H1 (cell line): ENCODE measurements around the gene AP2A2. TPM values are rescaled to one million over a fixed set of nuclear protein-coding genes. Genes with fewer than 3 reads are reported as not detected.

Source experiments
- CTCF ChIA-PET: fragments of 300-600 bp; sonication (Branson Sonifier 250); formaldehyde crosslinking; loops from one replicate; lab custom pipeline; 2021; ENCODE audit not compliant: partially characterized antibody; lab: Charles Lee
- POLR2A ChIA-PET: fragments of 300-600 bp; sonication (Branson Sonifier 250); formaldehyde crosslinking; loops from one replicate; lab custom pipeline; 2021; ENCODE audit warnings: inconsistent platforms; ENCODE audit not compliant: partially characterized antibody; lab: Charles Lee
- DNase-seq, 2 experiments: peaks; one replicate each; pipeline versions ENCODE4 v3.0.0 to v3.0.0-alpha.2; 2010 to 2022; ENCODE audit warnings: low spot score in 2 of 2, low read depth in 1 of 2, mixed read lengths in 1 of 2
- FAIRE-seq: peaks from 2 replicates; lab custom pipeline; 2011; peaks lifted over from hg19 to GRCh38; lab: Jason Lieb, UNC
- H2AFZ ChIP-seq: 2 replicates; pipeline ENCODE4 v1.8.1; 2012; ENCODE audit warnings: low read length, inconsistent platforms
- H2AK5ac ChIP-seq: 2 replicates; pipeline ENCODE4 v1.6.1; 2013; ENCODE audit warnings: low read depth, low read length
- H2BK120ac ChIP-seq: replicated peaks from 2 replicates; pipeline ENCODE3; 2013; ENCODE audit warnings: low read depth, low read length, inconsistent platforms
- H2BK12ac ChIP-seq: 2 replicates; pipeline ENCODE4 v1.6.1; 2013; ENCODE audit warnings: low read depth, low read length
- H2BK15ac ChIP-seq: 2 replicates; pipeline ENCODE4 v1.6.1; 2013; ENCODE audit warnings: low read length
- H2BK20ac ChIP-seq: 2 replicates; pipeline ENCODE4 v1.6.1; 2013; ENCODE audit warnings: low read length
- H2BK5ac ChIP-seq: 2 replicates; pipeline ENCODE4 v1.6.1; 2013; ENCODE audit warnings: low read depth, low read length
- H3K14ac ChIP-seq: 2 replicates; pipeline ENCODE4 v1.6.1; 2013; ENCODE audit warnings: inconsistent platforms; ENCODE audit not compliant: insufficient read length
- H3K18ac ChIP-seq: 2 replicates; pipeline ENCODE4 v1.6.1; 2013; ENCODE audit warnings: low read length; ENCODE audit errors: extremely low read depth
- H3K23ac ChIP-seq: 2 replicates; pipeline ENCODE4 v1.6.1; 2013; ENCODE audit warnings: inconsistent platforms; ENCODE audit not compliant: insufficient read length
- H3K23me2 ChIP-seq: 2 replicates; pipeline ENCODE4 v1.6.1; 2013; ENCODE audit warnings: low read depth, low read length
- H3K27ac ChIP-seq: 2 replicates; pipeline ENCODE4 v1.6.1; 2011; ENCODE audit warnings: low read depth, low read length, inconsistent platforms
- H3K27me3 ChIP-seq, 4 experiments: replicated peaks in 1 of 4; 1 replicate in 1 of 4; 2 replicates in 3 of 4; pipeline versions ENCODE4 v1.6.1 to v1.8.1; 2011 to 2013; ENCODE audit warnings: low read length in 3 of 4, mild to moderate bottlenecking in 3 of 4, inconsistent platforms in 2 of 4, mixed read lengths in 2 of 4, moderate library complexity in 1 of 4; ENCODE audit not compliant: control insufficient read depth in 3 of 4, insufficient read depth in 3 of 4; ENCODE audit errors: extremely low read depth in 1 of 4
- H3K36me3 ChIP-seq, 4 experiments: 2 replicates each; pipeline versions ENCODE4 v1.6.1 to v1.8.1; 2011 to 2013; ENCODE audit warnings: mild to moderate bottlenecking in 4 of 4, low read length in 3 of 4, moderate library complexity in 2 of 4, control low read depth in 1 of 4, inconsistent platforms in 1 of 4; ENCODE audit not compliant: insufficient read depth in 4 of 4, control insufficient read depth in 2 of 4
- H3K4ac ChIP-seq: replicated peaks from 2 replicates; pipeline ENCODE3; 2013; ENCODE audit warnings: low read length, low read depth, mixed read lengths, inconsistent platforms; ENCODE audit not compliant: insufficient read length
- H3K4me1 ChIP-seq, 4 experiments: replicated peaks in 1 of 4; 1 replicate in 1 of 4; 2 replicates in 3 of 4; pipeline versions ENCODE4 v1.6.1 to v1.8.1; 2011 to 2013; ENCODE audit warnings: low read length in 3 of 4, inconsistent platforms in 2 of 4, mixed read lengths in 1 of 4; ENCODE audit not compliant: insufficient read depth in 4 of 4, control insufficient read depth in 3 of 4
- H3K4me2 ChIP-seq, 2 experiments: 2 replicates each; pipeline versions ENCODE4 v1.6.1 to v1.8.1; 2011 to 2013; ENCODE audit warnings: low read depth in 2 of 2, low read length in 2 of 2, control low read depth in 1 of 2, inconsistent platforms in 1 of 2, mild to moderate bottlenecking in 1 of 2; ENCODE audit not compliant: insufficient read depth in 1 of 2
- H3K4me3 ChIP-seq, 4 experiments: fragments of 200-600, 300-600 bp in 1 of 4; sonication (generic), shearing (Covaris generic), sonication (Bioruptor Twin) in 1 of 4; 2 replicates each; pipeline versions ENCODE4 v1.5.1 to v1.8.1; 2011 to 2016; ENCODE audit warnings: low read length in 4 of 4, low read depth in 3 of 4, control low read depth in 2 of 4, inconsistent platforms in 2 of 4, mild to moderate bottlenecking in 2 of 4, mixed read lengths in 1 of 4, moderate library complexity in 1 of 4; ENCODE audit not compliant: insufficient read depth in 2 of 4; ENCODE audit errors: extremely low read depth in 1 of 4
- H3K56ac ChIP-seq: replicated peaks from 2 replicates; pipeline ENCODE3; 2013; ENCODE audit warnings: low read depth, mild to moderate bottlenecking, mixed read lengths, low read length, inconsistent platforms; ENCODE audit not compliant: insufficient read length
- H3K79me1 ChIP-seq: 2 replicates; pipeline ENCODE4 v1.6.1; 2013; ENCODE audit warnings: low read depth, low read length, control low read depth
- H3K79me2 ChIP-seq, 2 experiments: 2 replicates each; pipeline versions ENCODE4 v1.6.1 to v1.8.1; 2012 to 2013; ENCODE audit warnings: low read length in 2 of 2, mild to moderate bottlenecking in 2 of 2, inconsistent platforms in 1 of 2; ENCODE audit not compliant: insufficient read depth in 2 of 2, control insufficient read depth in 1 of 2
- H3K9ac ChIP-seq, 4 experiments: replicated peaks in 1 of 4; 1 replicate in 1 of 4; 2 replicates in 3 of 4; pipeline versions ENCODE4 v1.6.1 to v1.8.1; 2011 to 2013; ENCODE audit warnings: low read depth in 3 of 4, low read length in 3 of 4, control low read depth in 2 of 4, mild to moderate bottlenecking in 2 of 4, moderate library complexity in 2 of 4, inconsistent platforms in 1 of 4; ENCODE audit errors: extremely low read depth in 1 of 4
- H3K9me3 ChIP-seq, 2 experiments: 2 replicates each; pipeline versions ENCODE4 v1.6.1 to v1.8.1; 2012 to 2013; ENCODE audit warnings: mild to moderate bottlenecking in 2 of 2, moderate library complexity in 2 of 2, control low read depth in 1 of 2, inconsistent platforms in 1 of 2, low read depth in 1 of 2, low read length in 1 of 2, mixed read lengths in 1 of 2; ENCODE audit not compliant: insufficient read depth in 2 of 2
- H4K20me1 ChIP-seq, 2 experiments: replicated peaks in 1 of 2; 2 replicates each; pipeline versions ENCODE3 to v1.8.1; 2011 to 2013; ENCODE audit warnings: inconsistent platforms in 2 of 2, low read length in 2 of 2, mild to moderate bottlenecking in 1 of 2; ENCODE audit not compliant: insufficient read depth in 2 of 2, control insufficient read depth in 1 of 2
- H4K5ac ChIP-seq: 2 replicates; pipeline ENCODE4 v1.6.1; 2013; ENCODE audit warnings: low read length, low read depth, mixed read lengths, inconsistent platforms; ENCODE audit not compliant: insufficient read length
- H4K8ac ChIP-seq: 2 replicates; pipeline ENCODE4 v1.8.0; 2013; ENCODE audit warnings: mild to moderate bottlenecking, moderate library complexity, low read length, inconsistent platforms; ENCODE audit not compliant: insufficient read depth; ENCODE audit errors: extremely low read depth
- H4K91ac ChIP-seq: replicated peaks from 2 replicates; pipeline ENCODE3; 2013; ENCODE audit warnings: low read length, mixed read lengths, inconsistent platforms; ENCODE audit not compliant: insufficient read length
- CBX8 ChIP-seq: fragments of 300-800, 300-1000 bp; sonication (generic); IDR thresholded peaks from 2 replicates; pipeline ENCODE4 v1.7.1; 2016; ENCODE audit warnings: low read depth, low read length, borderline replicate concordance
- FOSL1 ChIP-seq: IDR thresholded peaks from 2 replicates; pipeline ENCODE4 v1.6.1; 2011; ENCODE audit warnings: mild to moderate bottlenecking, low read depth, low read length, moderate library complexity; ENCODE audit not compliant: insufficient read depth
- GTF2F1 ChIP-seq: IDR thresholded peaks from 2 replicates; pipeline ENCODE4 v1.6.1; 2012; ENCODE audit warnings: low read depth, low read length, improper control_type of control experiment, borderline replicate concordance
- KDM1A ChIP-seq: fragments of 200-600, 300-600 bp; sonication (generic); IDR thresholded peaks from 2 replicates; pipeline ENCODE4 v1.7.1; 2016; ENCODE audit warnings: mild to moderate bottlenecking, low read length, borderline replicate concordance
- NANOG ChIP-seq: IDR thresholded peaks from 2 replicates; pipeline ENCODE4 v1.6.1; 2011; ENCODE audit warnings: low read length, low read depth, mild to moderate bottlenecking, inconsistent platforms; ENCODE audit not compliant: insufficient read depth, poor library complexity, severe bottlenecking
- NRF1 ChIP-seq: IDR thresholded peaks from 2 replicates; pipeline ENCODE4 v1.6.1; 2011; ENCODE audit warnings: mild to moderate bottlenecking, low read depth, low read length, improper control_type of control experiment
- RAD21 ChIP-seq, 2 experiments: IDR thresholded peaks in 1 of 2; conservative IDR thresholded peaks in 1 of 2; 2 replicates each; pipeline ENCODE4 v1.6.1; 2011; ENCODE audit warnings: low read depth in 2 of 2, low read length in 2 of 2, improper control_type of control experiment in 1 of 2, inconsistent platforms in 1 of 2, mild to moderate bottlenecking in 1 of 2, moderate library complexity in 1 of 2
- SP1 ChIP-seq: IDR thresholded peaks from 2 replicates; pipeline ENCODE4 v1.6.1; 2011; ENCODE audit warnings: low read depth, low read length
- SRF ChIP-seq: IDR thresholded peaks from 2 replicates; pipeline ENCODE4 v1.6.1; 2011; ENCODE audit warnings: mild to moderate bottlenecking, low read depth, low read length, moderate library complexity
- TEAD4 ChIP-seq: IDR thresholded peaks from 2 replicates; pipeline ENCODE4 v1.6.1; 2012; ENCODE audit warnings: low read depth, low read length, inconsistent platforms, mixed read lengths
- WGBS, 2 experiments: shearing (Covaris generic) in 1 of 2; methylation state at CpG; one replicate each; pipeline versions ENCODE4 v1.1.6 to v1.1.7; 2013 to 2015; ENCODE audit warnings: low lambda C conversion rate in 2 of 2, mixed read lengths in 2 of 2, inconsistent platforms in 1 of 2, low coverage in 1 of 2, missing lambda C conversion rate in 1 of 2; ENCODE audit not compliant: insufficient replicate concordance in 2 of 2, insufficient coverage in 1 of 2, insufficient read length in 1 of 2; ENCODE audit errors: extremely low coverage in 1 of 2, missing lambda C conversion rate in 1 of 2; 5-methylcytosine and 5-hydroxymethylcytosine counted together
- polyA plus RNA-seq, 7 experiments: library from polyadenylated mRNA; depleted of rRNA in 3 of 7; stranded (reverse) in 5 of 7; unstranded in 2 of 7; fragments of >200 nt in 5 of 7; fragments of 200-250 nt in 2 of 7; gene quantifications; 1 replicate in 5 of 7; 2 replicates in 1 of 7; 4 replicates in 1 of 7; pipeline versions ENCODE4 v1.2.1 to v1.2.3, GENCODE V29; 2011 to 2013; ENCODE audit warnings: missing spikeins in 2 of 7, mixed read lengths in 2 of 7
- total RNA-seq: library from RNA; stranded (reverse); fragmentation: NEBNext Ultra II Directional; extraction: Animal tissue kit (Norgen Biotek cat#: 25700); gene quantifications from 2 replicates; pipeline ENCODE4 v1.2.1, GENCODE V29; 2021
- TF ChIP-seq, protein P1 (sequence below): IDR thresholded peaks from 2 replicates; pipeline ENCODE4 v1.6.1; 2012; ENCODE audit warnings: inconsistent platforms

Gene AP2A2
- total and polyA plus RNA-seq, 2 of the 8 experiments (the other 6 are each of a cell fraction or from before 2014, with no cell fraction given), result 50.0 to 65.0 TPM

DNA sequence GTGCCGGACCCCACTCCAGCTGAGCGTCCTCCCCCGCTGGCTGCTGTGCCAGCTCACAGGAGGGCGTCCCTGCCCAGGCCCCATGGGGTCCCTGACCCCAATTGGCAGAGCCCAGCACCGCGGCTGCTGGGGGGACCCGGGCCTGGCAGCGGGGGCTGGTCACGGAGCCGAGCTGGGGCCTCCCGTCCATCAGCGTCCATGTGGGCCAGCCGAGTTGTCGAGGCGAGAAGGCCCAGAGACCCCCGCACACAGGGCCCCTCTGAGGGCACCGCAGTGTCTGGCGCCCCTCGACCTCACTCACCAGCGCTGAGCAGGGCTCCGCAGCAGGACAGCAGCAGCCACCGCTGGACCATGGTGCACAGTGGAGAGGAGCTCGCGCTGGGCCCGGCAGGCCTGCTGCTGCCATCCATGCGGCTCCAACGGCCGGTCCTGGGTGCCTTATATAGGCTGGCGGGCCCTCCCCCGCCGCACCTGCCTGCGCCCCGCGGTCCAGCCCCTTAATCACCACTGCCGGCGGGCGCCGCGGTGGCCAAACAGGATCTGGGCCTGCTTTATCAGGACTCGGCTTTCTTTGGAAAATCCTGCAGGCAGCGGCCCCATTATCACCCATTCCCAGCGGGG is 110.7 kb downstream of the AP2A2 start, which contains the start of gene MUC6:
MUC6 (minus strand) TSS at position 416 of the 621 bp plus-strand sequence; CDS start at position 353, 63 bp downstream.
- no peak within 1 kb of the TSS for H3K9ac ChIP-seq
- H2BK120ac ChIP-seq, result no peak within 1 kb of the TSS
- no peak for DNase-seq
- H3K36me3 ChIP-seq, result no peaks in the 10 kb centered on the region
- FAIRE-seq, result no peak
- no peak within 1 kb of the TSS for H2BK5ac ChIP-seq
- H3K23me2 ChIP-seq, result peaks cover 7% of the 10 kb centered on the region
- peak within 1 kb of the TSS; percentile 95 for H4K8ac ChIP-seq
- H3K9me3 ChIP-seq, result no peaks in the 10 kb centered on the region
- H3K4me3 ChIP-seq, result no peak within 1 kb of the TSS
- no peak within 1 kb of the TSS for H3K4me2 ChIP-seq
- H2AFZ ChIP-seq, result no peak within 1 kb of the TSS
- no peak within 1 kb of the TSS for H3K23ac ChIP-seq
- peaks cover 0 to 2% (median 0%) of the 10 kb centered on the region in 4 experiments; a peak in 2 of 7 replicates for H3K4me1 ChIP-seq
- H2BK20ac ChIP-seq, result no peak within 1 kb of the TSS
- H3K79me2 ChIP-seq, result no peaks in the 10 kb centered on the region
- H2BK15ac ChIP-seq, result no peak within 1 kb of the TSS
- H3K27ac ChIP-seq, result no peak within 1 kb of the TSS
- WGBS, 2 experiments, result 91% methylated on average over 29 of the region's 42 CpGs; no CpG with 5 or more reads in 1 of the 2 experiments
- TF ChIP-seq KDM1A (no peak), RAD21 (IDR thresholded peaks at IDR 0.05 in 1 of 2, conservative IDR thresholded peaks at IDR 0.05 in 1 of 2; ENCODE audit: low read depth in 2 of 2, low read length in 2 of 2) (no peak), NRF1 (no peak), GTF2F1 (no peak), SP1 (no peak), SRF (no peak), TEAD4 (no peak), NANOG (no peak), CBX8 (no peak), FOSL1 (no peak)
- TF ChIP-seq, protein P1, sequence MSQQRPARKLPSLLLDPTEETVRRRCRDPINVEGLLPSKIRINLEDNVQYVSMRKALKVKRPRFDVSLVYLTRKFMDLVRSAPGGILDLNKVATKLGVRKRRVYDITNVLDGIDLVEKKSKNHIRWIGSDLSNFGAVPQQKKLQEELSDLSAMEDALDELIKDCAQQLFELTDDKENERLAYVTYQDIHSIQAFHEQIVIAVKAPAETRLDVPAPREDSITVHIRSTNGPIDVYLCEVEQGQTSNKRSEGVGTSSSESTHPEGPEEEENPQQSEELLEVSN, result no peak
- no peak within 1 kb of the TSS for H2AK5ac ChIP-seq
- no peak within 1 kb of the TSS for H4K91ac ChIP-seq
- no peak within 1 kb of the TSS; the same call in 1 of the 2 replicates for H3K18ac ChIP-seq
- no peaks in the 10 kb centered on the region for H3K27me3 ChIP-seq
- CTCF ChIA-PET, result interaction anchor here (0.6 to 3.7 kb wide), 6 partner anchors 60 to 259 kb away, joined by 3 to 10 read pairs (median 6); no protein-coding TSS in a partner anchor
- POLR2A ChIA-PET, result interaction anchor here (0.7 to 1.5 kb wide), 3 partner anchors 17 to 126 kb away, joined by 3 to 4 read pairs (median 3); partner anchors contain the start of gene CHID1
- no peak within 1 kb of the TSS for H3K4ac ChIP-seq
- no peak within 1 kb of the TSS for H3K14ac ChIP-seq
- H3K56ac ChIP-seq, result no peak within 1 kb of the TSS
- H3K79me1 ChIP-seq, result peaks cover 4% of the 10 kb centered on the region; the same call in 1 of the 2 replicates
- peaks cover 0 to 12% of the 10 kb centered on the region in 2 experiments for H4K20me1 ChIP-seq
- H2BK12ac ChIP-seq, result no peak within 1 kb of the TSS
- no peak within 1 kb of the TSS for H4K5ac ChIP-seq
